ENCODE data around the gene SLC13A2.

SLC13A2 gene

DNA sequence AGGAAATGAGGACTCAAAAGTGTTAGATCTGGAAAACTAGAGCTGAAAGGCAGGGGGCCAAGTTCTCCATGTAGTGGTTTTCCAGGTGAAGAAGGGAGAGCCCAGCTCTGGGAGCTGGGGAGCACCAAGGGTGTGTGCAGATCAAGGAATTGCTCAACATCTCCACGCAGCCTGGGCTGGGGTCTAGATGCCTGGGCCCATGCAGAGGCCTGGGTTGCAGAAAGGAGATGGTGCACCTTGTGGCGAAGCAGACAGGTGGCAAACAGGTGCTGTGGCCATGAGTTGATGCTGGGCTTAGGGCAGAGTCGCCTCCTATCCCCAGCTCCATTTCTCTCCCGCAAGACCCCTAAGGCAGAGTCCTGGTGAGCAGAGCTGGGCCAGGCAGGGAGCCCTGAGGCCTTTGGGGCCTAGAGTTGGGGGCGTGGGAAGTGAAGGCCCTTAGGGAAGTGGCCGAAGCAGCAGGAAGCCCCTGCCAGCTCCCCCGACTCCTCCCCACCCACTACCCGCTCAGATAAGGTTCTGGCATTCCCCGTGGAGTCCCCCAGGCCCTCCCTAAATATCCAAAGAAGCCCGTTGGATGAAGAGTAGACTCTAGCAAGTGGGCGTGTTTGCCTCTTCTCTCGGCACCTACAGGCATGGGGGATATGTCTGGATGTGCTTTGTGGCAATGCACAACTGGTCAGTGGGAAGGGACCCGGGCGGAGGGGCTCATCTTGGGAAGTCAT lies 33.5 kb downstream of the SLC13A2 start:
- Mint-ChIP-seq H3K9me3 (no peaks in the 10 kb centered on the region), H3K27ac (no peak overlapping the region), H3K4me3 (no peak overlapping the region), H3K36me3 (ENCODE audit: low read depth) (no peaks in the 10 kb centered on the region), H3K27me3 (ENCODE audit: low read depth) (peaks cover 31% of the 10 kb centered on the region), H3K4me1 (peaks cover 4% of the 10 kb centered on the region)
- TF ChIP-seq, protein P1, sequence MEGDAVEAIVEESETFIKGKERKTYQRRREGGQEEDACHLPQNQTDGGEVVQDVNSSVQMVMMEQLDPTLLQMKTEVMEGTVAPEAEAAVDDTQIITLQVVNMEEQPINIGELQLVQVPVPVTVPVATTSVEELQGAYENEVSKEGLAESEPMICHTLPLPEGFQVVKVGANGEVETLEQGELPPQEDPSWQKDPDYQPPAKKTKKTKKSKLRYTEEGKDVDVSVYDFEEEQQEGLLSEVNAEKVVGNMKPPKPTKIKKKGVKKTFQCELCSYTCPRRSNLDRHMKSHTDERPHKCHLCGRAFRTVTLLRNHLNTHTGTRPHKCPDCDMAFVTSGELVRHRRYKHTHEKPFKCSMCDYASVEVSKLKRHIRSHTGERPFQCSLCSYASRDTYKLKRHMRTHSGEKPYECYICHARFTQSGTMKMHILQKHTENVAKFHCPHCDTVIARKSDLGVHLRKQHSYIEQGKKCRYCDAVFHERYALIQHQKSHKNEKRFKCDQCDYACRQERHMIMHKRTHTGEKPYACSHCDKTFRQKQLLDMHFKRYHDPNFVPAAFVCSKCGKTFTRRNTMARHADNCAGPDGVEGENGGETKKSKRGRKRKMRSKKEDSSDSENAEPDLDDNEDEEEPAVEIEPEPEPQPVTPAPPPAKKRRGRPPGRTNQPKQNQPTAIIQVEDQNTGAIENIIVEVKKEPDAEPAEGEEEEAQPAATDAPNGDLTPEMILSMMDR (IDR thresholded peaks at IDR 0.05; ENCODE audit: unreplicated experiment in 3 of 3) = no peak

DNA sequence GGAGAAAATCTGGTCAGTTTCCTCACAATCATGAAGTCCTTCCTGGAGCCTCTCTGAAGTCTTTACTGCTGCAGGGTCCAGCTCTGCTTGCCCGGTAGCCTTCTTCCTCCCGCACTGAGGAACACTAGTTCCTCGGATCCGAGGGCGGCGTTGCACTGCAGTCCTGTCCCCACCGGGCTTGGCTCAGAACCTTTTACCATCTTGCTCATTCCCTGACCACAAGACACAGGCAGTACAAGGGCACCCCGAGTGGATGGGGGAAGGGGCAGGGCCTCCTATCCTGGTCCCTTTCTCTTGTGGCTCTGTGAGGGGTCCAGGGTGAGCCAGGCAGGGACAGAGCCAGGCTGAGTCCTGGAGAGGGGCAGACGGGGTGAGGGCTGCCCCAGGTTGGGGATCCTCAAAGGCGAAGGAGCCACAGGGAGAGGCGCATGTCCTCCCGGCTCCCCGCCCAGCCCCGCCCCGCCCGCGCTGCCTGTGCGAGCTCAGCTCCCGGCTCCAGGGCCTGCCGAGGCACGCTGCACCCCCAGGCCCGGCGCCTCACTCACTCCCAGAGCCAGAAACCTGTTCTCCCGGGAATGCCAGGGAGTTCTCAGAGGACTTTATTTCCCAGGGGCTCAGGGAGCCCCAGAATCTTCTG lies 34.2 kb downstream of the SLC13A2 start:
- no peak overlapping the region for H3K4me3 Mint-ChIP-seq
- peaks cover 4% of the 10 kb centered on the region for H3K4me1 Mint-ChIP-seq
- no peaks in the 10 kb centered on the region for H3K36me3 Mint-ChIP-seq (ENCODE audit: low read depth)
- no peaks in the 10 kb centered on the region for H3K9me3 Mint-ChIP-seq
- TF ChIP-seq, protein P1 (IDR thresholded peaks at IDR 0.05; ENCODE audit: unreplicated experiment in 3 of 3) = no peak
- peaks cover 31% of the 10 kb centered on the region for H3K27me3 Mint-ChIP-seq (ENCODE audit: low read depth)
- no peak overlapping the region for H3K27ac Mint-ChIP-seq

DNA sequence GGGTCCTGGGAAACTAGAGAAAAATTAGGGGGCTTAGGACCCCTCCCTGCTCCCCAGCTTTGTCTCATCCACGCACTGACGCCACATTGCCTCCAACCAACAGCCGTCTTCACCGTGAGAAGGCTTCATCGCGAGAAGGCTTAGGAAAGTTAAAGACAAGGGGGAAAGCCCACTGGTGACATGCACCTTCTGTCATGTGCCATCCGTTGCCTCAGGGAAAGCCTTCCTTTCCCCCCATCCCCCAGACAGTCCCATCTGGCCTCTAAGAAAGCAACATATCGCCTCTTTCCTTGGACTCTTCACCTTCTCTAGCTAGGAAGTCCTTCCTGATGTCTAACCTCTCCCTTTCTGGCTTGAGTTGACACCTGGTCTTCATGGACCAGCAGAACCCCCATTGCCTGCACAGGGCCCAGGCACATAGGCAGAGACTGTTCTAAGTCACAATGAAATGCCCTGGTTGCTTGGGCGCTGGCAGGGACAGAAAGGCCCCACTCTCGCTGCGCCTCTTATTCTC lies 34.8 kb downstream of the SLC13A2 start:
- H3K27ac Mint-ChIP-seq = no peak overlapping the region
- H3K4me3 Mint-ChIP-seq = no peak overlapping the region
- TF ChIP-seq, protein P1 (IDR thresholded peaks at IDR 0.05; ENCODE audit: unreplicated experiment in 3 of 3) = no peak
- no peaks in the 10 kb centered on the region for H3K9me3 Mint-ChIP-seq
- no peaks in the 10 kb centered on the region for H3K36me3 Mint-ChIP-seq (ENCODE audit: low read depth)
- peaks cover 34% of the 10 kb centered on the region for H3K27me3 Mint-ChIP-seq (ENCODE audit: low read depth)
- peaks cover 4% of the 10 kb centered on the region for H3K4me1 Mint-ChIP-seq

DNA sequence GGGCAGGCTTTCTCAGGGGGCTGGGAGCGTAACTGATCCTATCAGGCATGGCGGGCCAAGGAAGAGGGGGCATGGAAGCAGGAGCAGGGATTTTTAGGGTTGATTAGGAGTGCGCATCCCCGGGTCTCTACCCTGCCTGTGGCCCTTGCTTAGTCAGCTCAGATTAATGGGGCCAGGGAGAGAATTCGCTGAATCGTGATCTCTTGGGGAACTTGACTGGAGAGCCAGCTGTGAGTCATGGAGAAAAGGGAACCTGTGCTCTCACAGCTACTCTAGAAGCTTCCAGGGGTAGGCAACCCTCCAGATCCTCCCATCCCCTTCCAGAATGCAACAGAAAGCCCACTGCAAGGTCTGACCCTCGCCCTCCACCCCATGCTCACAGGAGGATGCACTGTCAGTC lies 36.3 kb downstream of the SLC13A2 start:
- Mint-ChIP-seq H3K4me1 (peaks cover 4% of the 10 kb centered on the region), H3K4me3 (no peak overlapping the region), H3K27ac (no peak overlapping the region)

DNA sequence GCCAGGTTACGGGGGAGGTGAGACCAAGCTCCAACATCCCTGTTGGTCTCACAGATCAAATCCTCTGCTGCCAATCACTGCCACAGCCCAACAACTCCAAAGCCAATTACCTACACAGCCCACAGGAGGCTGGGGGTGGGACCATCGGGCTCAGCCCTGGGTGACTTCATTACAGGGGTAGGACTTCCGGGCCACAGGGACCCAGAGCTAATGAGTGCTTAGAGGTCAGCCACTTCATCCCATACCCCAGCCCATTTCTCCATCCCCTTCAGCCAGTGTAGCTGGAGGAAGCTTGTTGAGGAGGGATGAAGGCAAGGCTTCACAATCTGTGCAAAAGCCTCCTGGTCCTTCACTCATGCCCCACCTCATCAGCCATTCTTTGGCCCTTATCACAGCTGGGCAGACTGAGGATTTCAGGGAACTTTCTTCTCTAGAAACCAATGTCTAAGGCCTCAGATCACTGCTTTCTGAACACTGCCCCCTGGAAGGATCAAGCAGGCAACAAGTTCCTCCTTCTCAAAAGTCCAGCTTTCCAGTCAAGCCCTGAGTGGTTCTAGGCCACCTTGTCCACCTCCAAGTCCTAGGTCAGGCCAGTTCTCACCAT lies 38.5 kb downstream of the SLC13A2 start:
- TF ChIP-seq, protein P1 (IDR thresholded peaks at IDR 0.05; ENCODE audit: unreplicated experiment in 3 of 3) = no peak
- Mint-ChIP-seq H3K27me3 (ENCODE audit: low read depth) (peaks cover 35% of the 10 kb centered on the region), H3K9me3 (no peaks in the 10 kb centered on the region), H3K4me3 (no peak overlapping the region), H3K27ac (no peak overlapping the region), H3K36me3 (ENCODE audit: low read depth) (no peaks in the 10 kb centered on the region), H3K4me1 (no peaks in the 10 kb centered on the region)

More for the DNA sequence above, 36.3 kb downstream of the SLC13A2 start:
- Mint-ChIP-seq H3K27me3 (ENCODE audit: low read depth) (peaks cover 40% of the 10 kb centered on the region), H3K9me3 (no peaks in the 10 kb centered on the region), H3K36me3 (ENCODE audit: low read depth) (no peaks in the 10 kb centered on the region)
- TF ChIP-seq, protein P1 (IDR thresholded peaks at IDR 0.05; ENCODE audit: unreplicated experiment in 3 of 3) = no peak
